SHP77 treated with DMSO at 0.1 percent for 48 hours (cell line): ENCODE results near the gene EDIL3.
"Not testable (repeated sequence)": the region's sequence is repeated elsewhere in the genome, so short reads cannot be mapped to it uniquely, and the experiment has no call there.

ENCODE experiments used
- DNase-seq: peaks from one replicate; lab custom pipeline; 2025; lab: John Stamatoyannopoulos, UW

EDIL3 gene

DNA sequence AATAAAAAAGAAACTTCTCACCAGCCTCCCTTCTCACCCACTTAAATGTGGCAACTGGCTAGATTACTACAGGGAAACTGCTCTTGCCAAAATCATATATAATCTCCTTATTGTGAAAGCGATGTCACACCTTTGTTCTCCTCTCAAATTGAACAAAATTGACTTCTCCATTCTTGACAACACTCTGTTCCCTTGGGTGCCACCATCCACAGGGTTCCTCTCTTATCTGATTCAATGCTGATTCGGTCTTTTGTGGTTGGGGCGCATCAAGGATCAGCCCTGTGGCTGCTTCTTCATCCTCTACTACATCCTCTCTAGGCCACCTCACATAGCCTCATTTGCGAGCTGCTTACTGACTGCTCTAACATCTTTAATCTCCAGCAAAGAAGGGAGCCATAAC, 86.1 kb downstream of the EDIL3 start:
- no peak for DNase-seq

DNA sequence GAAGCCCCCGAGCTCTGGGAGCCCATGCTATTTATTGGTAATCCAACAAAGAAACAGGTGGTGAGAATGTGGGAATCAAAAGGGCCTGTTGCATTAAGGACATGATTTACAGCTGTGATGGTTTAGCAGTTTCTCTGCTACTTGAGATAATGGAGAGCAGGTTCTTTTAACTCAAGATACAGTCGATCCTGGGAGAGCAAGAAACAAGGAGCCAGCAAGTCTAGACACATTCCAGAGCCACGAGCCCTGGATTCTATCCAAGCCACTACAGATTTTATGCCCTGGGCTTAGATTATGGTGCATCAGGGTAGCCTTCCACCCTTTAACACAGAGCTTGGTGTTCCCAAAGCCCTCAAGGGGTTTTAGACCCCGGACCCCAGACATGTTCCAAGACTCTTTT, 87.0 kb downstream of the EDIL3 start:
- DNase-seq, result not testable (repeated sequence)

DNA sequence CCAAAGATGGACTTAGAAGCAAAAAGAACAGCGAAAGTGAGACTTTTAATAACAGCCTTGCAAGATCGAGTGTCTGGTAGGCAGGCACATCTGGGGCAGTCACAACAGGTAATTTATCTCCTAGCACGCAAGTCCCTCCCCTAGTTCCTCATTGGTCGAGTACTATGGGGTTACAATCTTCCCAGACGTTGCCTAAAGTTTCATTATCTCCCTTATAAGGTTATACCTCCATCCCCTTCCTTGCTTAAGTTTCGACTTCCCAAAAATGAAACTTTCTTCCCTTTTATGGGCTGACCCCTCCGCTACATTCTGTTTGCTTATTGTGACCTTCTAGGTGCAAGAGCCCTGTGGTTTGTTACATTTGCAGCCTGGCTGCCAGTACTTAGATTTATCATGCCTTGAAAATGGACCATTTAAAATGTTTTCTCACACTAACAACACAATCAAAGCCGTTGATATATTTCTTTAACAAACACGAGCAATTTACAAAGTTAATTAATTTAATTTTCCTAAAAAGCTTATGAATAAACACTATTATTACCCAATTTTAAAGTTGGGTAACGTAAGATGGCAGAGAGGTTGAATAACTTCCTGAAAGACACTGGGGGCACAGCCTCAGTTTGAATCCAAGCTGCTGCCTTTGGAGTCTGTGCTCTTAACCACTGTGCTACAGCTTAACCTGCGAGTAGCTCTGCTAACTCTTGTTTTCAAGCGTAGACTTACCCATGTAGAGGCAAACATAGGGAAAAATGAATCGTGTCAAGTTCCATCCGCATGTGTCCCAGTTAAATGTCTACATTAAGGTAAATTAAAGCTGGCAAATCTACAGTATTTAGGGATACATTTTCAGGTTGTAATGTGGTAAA, 91.7 kb downstream of the EDIL3 start:
- DNase-seq, result no peak

DNA sequence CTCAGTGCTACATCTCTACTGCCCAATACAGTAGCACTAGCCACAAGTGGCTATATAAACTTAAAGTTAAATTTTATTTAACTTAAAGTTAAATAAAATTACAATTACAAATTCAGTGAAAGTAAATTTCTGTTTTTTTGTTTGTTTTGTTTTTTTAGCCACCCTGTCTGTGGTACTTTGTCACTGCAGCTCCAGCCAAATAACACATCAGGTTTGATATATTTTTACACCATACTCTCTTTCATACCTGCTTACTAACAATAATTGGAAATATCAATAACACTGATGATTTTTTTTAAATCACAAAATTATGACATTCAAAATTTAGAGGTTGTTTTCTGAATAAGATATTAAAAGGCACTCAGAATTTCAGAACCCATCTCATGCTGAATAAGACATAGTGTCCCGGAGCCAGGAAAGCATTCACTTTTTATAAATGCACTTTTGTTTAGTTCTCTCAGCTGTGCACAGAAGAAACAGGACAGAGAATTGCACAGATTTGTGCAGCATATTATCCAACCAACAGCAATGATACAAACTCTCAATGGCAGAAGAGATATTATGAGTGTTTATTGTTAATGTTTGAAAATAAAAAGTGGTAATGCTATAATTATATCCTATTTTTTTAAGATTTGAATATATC, 92.6 kb downstream of the EDIL3 start:
- no peak for DNase-seq

DNA sequence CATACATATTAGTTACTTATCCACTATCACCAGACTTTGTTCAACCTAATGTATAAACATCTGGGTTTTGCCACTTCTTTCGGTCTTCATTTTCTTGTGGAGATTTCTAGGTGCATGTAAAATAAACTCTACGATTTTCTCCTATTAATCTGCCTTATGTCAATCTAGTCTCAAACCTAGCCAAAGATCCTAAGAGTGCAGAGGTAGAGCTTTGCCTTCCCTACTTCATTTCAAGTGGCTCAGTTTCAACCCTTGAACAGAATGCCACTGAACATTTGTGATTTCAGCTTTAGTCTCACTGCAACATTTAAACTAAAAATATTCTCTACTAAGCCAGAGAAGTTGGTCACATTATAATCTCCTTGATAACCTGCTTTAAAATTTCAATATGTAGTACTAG, 94.0 kb downstream of the EDIL3 start:
- no peak for DNase-seq

DNA sequence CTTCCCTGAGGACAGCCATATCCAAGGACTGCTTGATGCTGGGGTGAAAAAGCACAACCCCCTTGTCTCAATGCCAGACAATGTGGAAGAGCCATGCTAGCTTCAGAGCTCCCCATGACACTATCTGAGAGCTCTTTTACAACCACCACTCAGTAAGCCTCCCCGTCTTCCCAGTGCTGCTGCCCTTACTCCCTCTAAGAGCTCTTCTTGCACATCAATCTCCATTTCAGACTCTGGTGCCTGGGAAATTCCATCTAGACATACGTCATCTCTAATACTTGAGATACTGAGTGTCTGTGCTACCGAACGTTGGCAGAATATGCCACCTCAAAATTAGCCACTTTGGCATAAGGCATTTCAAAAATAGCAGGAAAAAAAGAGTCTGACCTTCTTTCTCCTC, 94.5 kb downstream of the EDIL3 start:
- DNase-seq, result no peak

DNA sequence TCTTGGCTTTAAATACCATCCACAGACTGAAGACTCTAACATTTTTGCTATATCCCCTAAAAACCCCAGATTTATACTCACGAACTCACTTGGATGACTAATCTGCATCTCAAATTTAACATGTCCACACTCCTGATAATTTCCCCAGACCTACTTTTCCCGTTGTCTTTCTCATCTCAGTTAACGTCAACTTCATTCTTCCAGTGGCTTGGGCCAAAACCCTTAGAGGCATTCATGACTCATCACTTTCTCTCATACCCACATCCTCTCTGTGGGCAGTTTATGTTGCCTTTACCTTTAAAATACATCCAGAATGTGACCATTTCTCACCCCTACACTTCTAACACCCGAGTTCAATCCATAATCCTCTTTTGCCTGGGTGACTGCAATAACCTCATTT, 96.7 kb downstream of the EDIL3 start:
- no peak for DNase-seq

DNA sequence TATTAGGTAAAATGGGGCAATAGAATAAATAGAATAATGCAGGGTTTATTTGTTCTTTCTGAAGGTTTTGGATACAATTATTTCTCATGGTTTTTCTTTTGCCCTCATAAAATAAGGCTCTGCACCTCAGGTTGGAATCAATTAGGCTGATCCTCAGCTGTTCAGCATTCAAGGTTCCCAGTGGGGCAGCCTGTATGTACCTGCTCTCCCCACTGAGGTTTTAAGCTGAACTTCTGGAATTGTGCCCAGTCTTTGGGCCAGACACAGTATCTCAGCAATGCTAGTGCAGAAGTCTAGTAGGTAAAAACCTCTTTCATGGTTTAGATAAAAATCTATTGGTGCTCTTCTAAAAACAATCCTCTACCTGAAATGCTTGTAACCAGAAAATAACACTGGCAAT, 98.0 kb downstream of the EDIL3 start:
- no peak for DNase-seq

DNA sequence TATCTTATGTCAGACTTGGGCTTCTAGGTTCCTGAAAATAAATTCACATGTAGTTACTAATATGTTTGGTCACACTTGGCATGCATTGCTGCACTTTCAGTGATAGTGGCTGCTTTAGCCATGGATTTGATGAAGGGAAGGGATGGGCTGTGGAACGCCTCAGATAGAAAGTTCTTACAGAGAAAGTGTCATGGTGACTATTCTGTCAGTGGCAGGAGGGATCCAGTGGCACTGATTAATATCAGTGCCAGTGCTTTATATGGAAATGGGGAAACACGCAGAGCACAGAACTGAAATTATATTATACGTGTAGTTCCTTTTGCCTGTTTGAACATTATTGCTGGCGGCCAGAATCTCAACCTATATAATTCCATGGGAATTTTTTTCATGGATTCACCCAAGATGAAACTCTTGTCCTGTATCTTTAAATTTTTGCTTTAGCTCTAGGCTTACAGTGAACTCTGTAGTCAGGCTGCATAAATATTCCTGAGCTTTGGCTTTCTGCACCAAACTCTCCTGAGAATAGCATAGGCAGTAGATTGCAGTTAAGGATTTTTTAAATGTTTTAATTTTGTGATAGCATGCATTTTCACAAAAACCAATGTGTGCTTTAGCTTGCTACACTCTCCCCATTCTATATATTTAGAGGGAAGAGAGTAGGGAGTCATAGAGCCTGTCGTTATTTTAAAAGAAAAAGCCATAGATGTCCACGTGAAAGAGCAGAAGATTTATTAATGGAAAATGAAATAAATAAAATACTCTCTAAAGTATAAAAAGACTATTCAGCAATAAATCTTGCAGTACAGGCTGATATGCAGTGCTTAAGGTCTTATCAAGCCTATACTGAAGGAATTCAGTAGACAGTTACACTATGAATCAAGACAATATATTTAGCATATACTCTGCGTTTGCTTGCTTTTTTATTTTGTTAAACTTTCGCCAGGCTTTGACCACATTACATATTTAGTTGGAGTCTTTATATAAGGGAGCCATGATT, 98.7 kb downstream of the EDIL3 start:
- DNase-seq, result no peak

DNA sequence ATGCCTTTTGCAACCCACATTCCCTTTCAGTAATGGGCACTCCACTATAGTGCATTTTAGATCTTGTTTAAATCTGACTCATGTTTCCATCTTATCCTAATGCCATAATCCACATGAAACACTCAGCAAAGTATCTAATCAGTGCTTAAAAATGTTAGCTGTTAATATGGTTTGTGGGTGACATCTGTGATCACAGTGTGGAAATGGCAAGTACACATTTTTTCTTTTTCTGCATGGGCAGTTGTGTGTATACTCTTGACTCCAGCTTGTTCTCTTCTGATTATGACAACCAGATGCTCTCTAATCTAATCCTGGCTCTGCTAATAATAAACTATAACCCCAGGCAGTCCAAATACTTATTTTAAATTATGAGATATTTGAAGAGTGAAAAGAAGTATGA, 103.3 kb downstream of the EDIL3 start:
- DNase-seq, result no peak

DNA sequence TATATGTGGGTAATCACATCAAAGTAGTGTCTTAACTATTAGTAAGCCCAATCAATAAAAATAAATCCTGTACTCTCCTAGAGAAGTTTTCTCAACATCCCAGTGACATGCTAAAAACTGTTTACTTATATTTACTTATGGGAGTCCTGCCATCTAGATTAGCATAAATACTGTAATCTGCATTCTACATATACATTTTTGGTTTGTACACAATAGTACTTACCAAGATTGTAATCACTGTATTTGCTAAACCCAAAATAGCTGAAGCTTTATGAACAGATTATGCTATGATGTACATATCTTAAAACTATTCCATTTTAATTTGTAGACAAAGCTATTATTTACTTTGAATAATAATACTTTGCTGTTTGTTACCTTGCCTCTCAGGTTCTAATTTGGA, 105.4 kb downstream of the EDIL3 start:
- DNase-seq, result no peak

DNA sequence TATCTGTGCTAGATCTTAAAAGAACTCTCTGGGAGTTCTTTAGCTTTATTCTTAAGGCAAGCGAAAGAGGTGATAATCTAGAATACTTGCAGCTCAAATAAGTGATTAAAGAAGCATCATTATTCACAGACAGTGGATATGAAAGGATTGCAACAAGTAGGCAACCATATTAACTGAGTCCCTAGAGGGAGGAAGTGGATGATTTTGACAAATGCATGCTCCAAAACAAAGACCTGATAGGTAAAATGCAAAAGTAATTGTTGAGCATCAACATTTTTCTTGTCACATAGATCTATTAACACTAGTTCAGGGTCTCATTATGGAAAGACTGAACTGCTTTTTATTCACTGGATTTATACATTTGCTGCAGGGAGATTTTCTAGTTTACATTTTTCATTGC, 109.1 kb downstream of the EDIL3 start:
- no peak for DNase-seq

DNA sequence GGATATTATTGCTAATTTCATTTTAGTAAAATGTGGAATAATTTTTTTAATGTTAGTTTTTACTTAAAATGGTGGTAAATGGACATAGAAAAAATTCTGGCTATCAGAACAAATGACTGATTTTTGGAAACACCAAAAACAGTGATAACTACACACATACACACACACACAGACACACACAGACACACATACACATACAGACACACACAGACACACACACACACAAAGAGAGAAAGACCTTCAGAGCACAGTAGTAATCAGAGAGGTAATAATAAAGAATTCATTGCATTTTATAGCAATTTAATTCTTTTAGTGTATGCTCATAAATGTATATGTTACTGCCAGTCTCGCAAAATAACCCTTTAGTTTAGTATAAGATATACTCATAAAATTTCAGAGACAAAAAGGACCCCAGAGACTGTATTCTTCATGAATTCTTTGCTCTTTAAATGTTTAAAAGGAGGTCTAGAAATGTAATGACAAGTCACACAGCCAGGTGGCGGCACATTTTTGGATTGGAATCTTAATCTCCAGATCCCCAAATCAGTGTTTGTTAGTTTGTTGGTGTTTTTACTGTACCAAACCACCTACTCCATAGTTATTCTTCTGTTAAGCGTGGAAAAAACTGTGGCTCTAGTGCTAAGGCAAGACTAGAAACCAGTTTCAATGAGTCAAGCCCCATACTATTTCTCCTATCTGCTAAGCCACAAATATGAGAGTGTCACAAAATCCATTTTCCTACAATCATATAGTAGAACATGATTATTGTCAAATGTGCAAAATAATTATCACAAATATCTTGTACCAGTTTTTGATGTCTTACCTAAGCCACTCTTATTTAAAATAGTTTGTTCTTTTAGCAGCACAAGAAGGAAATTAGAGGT, 109.9 kb downstream of the EDIL3 start:
- DNase-seq, result peak; percentile 1

DNA sequence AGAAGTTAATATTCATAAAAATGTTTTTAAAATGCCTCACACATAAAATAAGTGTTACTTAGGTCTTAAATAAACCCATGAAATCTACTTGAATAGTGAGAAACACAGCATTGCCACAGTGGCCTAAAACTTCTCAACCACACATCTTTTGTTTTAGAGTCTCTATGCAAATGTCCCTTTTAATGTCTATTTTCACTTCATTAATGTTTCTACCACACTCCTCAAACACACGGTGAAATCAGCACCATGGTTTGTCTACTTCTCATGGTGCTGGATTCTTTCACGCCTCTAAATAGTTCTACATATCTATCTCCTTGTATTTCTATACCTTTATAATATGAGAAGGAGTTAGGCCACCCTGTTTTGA, 111.2 kb downstream of the EDIL3 start:
- no peak for DNase-seq

DNA sequence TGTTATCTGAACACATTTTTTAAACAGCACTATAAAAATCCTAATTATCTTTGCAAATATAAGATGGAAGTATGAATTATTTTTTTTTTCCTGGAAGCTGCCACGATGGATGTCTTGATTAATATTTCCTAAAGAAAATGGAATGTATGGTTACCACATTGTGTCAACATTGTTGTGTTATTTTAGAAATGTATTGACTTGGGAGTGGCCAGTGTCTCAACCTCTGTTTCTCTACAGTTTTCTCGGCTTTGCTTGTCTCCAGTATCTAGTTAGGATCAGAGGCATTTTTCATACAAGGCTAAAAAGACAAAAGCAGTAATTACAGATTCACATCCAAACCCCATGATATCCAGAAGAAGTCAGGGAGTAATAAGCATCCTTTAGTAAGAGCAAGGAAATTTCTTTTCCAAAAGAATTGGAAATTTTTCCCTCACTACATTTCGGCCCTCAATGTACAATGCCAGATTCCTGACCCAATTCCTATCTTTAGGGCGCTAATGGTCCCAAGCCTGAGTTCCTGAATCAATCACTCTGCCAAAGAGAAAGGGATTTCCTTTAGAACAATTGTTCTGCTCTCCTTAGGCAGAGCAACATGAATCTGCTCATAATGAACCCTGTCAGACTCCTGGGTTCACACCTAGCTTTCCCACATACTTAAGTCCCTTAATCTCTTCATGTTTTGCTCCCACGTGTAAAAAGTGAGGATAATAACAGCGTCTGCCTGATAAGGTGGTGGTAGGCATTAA, 111.7 kb downstream of the EDIL3 start:
- DNase-seq, result no peak

DNA sequence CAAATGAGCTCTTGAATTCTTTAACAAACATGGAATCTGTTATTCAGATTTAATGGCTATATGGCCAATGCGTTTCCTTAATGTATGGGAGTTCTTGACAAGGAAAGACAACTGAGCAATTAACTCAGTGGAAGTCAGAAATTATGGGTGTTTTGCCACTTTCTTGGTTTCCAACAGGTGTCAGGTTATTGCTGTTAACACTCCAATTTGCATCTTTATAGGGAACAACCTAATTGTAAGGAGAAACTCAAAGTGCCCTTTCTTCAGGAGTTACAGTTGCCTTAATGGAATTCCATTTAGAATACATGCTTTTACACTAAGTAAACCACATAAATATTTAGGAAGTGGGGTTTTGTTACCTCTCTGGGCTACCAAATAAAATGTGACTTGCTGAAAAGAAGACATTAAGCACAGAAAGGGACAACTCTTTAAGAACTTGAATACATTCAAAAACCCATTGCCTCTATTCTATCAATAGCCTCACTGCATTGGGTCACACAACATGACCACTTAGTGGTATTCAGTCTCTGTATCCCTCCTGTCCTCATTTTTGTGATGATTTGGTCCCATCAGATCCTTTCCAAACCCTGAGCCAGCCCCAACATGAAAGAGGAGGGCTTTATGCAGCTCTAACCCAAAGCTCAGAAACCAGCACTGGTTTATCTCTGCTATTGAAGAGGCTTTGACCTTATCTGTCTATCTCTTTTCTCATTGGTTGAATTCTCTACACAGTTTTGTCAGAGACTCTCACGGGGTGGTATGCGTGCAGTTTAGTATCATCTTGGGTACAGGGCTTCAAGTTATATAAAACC, 118.7 kb downstream of the EDIL3 start:
- DNase-seq, result no peak

DNA sequence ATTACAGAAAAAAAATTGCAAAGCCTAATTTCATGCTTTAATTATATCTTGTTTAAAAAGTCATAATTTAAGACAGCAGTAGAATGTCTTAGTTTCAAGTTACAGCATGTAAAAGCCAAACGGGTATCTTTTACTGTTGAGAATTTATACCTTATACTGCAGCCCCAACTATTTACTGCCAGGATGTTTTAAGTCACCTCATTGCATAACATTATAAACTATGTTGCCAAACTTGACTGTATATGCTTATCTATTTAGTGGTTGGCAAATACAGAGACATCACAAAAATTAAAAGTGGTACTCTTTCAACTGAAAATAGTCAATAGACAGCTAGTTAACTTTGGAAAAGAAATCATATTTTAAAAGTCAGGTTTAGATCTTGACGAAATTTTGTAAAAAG, 119.5 kb downstream of the EDIL3 start:
- no peak for DNase-seq

DNA sequence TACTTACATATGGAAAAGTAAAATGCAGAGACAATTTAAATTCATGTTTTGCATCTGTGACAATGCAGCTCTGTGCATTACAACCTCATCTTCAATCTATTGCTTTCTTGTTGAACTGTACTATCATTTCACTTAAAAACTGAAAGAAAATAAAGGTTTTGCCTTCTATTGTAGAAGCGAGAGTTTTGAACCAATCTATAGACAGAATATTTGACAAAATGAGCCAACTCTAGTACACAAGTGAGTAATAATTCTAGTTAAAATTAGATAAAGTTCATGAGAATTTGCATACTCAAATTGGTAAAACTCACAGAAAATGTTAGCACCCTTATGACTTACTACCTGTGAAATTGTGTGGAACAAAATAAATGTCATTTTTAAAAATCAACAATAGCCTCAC, 123.7 kb downstream of the EDIL3 start:
- no peak for DNase-seq

DNA sequence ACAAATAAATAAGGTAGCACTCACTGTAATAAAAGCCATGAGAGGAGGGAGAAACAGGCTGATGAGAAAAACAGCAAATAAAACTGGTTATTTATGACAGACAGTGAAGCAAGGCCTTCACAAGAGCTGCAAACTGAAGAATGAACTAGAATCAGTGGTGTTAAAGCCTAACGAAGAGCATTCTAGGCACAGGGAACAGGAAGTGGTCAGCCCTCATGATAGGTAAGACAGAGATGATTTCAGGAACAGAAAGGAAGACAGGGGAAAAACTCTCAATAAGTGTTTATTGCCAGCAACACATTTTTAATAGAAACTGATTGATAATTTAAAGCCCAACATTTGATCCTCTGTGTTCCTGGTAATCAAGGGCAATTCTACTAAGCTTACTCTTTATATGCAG, 124.5 kb downstream of the EDIL3 start:
- DNase-seq, result no peak
